ENCODE data around the gene CARS2.

Gene CARS2

DNA sequence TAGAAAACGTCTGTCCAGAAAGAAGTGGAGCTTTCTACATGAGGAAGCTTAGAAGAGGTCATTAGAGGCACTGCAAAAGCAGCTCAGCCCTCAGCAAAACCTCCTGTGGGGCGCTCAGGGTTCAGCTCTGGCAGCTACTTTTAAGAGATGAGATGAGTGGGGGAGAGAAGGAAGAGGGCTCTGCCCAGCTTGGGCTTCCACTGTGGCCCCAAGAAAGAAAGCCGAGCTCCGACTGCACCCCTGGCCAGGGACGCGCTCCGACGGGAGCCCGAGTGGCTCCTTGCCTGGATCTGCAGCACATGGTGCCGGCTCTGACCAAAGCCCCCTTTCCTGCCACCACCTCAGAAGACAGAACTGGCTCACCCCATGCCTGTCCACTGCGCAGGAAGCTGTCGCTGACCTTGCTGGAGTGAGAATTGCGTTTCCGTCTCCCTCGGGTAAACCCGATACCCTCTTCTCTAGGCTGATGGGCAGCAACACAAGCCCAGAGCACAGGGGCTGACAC is 54.1 kb downstream of the CARS2 start:
- DNase-seq = no peak

GRCh38 chr13:110651271-110651670 is 54.6 kb downstream of the CARS2 start:
- DNase-seq = no peak

GRCh38 chr13:110650436-110650835 is 55.5 kb downstream of the CARS2 start:
- no peak for DNase-seq

GRCh38 chr13:110649551-110649950 is 56.4 kb downstream of the CARS2 start:
- no peak for DNase-seq

- no peak for DNase-seq
These were observed 57.0 kb downstream of the CARS2 start for GRCh38 chr13:110648848-110649421.

DNA sequence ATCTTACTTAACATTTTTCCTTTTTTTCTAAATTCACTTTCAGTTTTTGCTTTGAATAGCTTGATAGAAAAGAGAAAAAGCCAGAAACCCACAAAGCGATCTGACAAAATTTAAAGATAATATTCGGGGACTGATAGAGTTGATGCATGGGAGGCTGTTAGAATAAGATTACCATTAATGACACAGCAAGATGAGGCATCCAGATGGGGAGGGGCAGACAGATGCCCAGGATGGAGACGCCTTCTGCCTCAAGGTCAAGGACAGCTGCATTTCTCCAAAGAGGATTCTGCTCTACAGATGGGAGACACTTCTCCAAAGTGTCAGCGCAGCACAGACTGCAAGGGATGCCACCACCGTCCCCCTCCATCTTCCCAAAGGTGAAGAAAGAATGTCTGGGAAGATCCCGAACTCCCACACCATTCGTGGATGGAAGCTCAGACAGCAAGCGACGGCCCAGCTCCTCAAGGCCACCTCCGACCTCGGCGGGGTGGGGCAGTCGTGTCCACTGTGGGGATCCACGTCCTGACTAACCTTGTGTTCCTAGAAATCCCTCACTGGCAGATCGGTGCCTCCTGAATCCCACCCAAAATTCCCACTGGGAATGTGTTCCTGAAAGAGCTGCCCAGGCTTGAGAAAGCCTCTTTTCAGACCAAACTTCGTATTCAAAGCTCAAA is 57.6 kb downstream of the CARS2 start:
- DNase-seq = no peak

DNA sequence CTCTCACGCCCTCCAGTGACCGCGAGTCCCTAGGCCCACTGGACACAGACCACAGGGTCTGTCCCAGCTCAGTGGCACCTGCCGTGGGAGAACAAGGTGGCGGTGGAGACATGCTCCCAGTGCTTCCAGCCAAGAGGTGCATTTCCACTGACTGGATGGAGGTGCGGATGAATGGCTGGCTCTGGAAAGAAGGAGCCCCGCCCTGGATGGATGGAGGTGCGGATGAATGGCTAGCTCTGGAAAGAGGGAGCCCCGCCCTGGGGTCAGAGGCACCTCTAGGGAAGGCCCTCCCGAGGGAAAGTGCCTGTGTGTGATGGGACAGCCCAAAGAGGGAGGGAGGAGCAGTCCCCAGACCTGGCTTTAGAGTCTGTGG is 58.6 kb downstream of the CARS2 start:
- no peak for DNase-seq

- no peak for DNase-seq
These were observed 59.2 kb downstream of the CARS2 start for GRCh38 chr13:110646442-110647364.

DNA sequence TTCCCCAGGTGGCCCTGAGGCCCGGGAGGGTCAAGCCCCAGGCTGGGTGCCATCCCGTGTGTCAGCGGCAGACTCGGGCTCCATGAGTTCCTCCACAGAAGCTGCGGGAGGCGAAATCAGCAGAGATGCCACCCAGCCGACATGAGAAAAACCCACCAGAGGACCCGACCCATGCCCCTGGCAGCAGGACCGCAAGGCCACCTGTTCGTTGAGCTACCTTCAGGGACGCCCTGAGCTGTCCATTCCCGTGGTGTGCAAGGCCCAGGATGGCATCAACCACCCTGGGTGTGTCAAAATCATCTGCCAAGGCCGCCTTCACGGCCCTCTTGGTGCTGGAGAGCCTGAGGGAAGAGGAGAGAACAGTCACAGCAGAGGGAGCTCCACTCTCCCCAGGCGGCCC is 60.2 kb downstream of the CARS2 start:
- DNase-seq = no peak

- DNase-seq = peak; percentile 64 to 74 (median 67)
These were observed 60.9 kb downstream of the CARS2 start for GRCh38 chr13:110644892-110645521.

DNA sequence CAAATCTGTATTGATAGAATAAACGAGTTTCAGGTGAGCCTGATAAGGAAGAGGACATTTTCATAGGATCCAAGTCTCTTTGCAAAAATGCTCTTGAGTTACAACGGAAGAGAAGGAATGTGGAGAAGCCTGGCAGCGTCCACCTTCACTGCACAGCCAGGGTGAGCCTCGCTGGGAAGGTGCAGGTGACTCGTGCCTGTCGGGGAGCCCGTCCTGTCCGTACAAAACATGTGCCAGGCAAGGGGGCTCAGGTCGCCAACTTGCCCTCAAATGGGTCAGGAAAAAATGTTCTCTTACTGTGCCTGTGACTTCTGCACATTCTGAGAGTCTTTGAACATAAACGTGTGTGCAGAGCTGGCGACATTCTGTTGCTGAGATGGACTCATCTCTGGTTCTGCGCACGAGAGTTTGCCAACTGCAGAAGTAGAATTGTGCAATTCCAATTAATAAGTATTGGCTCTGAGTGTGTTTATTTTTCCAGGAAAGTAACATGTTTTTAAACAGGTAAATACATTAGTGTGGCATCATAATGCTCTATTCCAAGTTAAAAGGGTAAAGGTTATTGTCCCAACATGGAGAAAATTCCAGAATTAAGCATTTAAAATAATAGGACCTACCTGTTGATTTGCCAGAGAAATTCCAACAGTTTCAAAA is 62.0 kb downstream of the CARS2 start:
- no peak for DNase-seq

DNA sequence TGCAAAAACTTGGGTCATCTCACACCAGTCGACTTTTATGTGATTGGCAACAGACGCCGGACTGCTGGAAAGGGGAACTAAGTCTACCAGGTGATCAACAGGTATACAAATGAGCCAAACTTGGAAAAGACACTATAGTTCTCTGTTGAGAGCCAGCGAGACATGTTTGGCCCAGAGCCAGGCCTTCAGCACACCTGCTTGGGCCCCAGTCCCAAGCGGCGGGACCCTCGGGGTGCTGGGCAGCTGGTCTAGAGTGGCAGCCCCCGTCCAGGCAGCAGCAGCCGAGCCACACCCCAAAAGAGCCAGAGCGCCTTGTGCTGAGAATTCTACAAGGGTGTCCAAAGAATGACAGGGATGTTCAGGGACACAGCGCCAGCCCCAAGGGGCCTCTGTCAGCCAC is 62.6 kb downstream of the CARS2 start:
- DNase-seq = no peak

DNA sequence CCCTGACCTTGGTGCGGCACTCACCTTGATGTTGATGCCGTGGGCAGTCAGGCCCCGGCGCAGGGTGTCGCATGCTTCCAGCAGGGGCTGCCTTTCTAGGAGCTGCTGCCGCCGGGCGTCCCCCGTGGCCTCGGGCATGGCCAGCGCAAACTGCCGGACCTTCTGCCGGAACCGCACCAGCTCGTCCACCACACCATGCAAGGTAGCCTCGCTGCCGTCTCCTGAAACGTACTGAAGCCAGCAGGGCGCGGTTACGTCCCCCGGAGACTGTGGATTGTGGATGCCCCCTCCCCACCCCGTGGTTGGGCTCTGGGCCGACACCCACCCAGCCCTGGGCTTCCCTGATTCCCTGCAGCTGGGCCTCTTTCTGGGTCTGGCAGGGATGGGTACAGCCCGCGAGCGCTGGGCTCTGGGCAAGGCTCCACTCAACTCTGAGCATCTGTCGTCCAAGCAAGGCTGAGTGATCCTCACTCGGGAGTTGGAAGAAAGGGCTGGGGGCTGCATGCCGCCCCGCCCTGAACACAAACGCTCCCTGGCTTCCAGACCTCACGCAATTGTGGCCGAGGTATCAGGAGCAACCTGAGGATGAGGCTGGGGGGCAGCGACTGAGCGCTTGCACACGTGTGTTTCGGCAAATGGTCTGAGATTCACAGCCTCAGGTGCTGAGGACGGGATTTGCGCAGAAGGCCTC is 63.5 kb downstream of the CARS2 start:
- DNase-seq = no peak

- DNase-seq = no peak
These were observed 64.6 kb downstream of the CARS2 start for GRCh38 chr13:110641055-110642015.

DNA sequence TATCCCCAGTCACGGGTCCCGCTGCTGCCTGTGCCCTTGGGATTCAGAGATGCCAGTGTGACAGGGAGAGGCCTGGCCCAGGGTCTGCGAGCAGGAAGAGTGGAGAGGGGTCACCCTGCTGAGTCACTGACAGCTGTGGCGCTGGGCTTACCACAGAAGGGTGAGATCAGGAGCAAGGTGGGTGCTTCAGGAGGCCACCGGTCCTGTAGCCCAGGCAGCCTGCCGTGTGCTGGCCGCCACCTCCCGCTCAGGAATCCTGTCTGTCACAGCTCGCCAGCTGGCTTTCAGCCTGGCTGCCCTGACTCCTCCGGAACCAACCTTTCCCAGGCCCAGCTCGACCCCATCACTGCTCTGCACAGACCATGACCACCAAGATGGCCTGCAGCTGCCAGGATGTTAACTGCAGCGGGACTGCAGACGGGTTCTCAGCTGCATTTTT is 65.3 kb downstream of the CARS2 start:
- DNase-seq = no peak

DNA sequence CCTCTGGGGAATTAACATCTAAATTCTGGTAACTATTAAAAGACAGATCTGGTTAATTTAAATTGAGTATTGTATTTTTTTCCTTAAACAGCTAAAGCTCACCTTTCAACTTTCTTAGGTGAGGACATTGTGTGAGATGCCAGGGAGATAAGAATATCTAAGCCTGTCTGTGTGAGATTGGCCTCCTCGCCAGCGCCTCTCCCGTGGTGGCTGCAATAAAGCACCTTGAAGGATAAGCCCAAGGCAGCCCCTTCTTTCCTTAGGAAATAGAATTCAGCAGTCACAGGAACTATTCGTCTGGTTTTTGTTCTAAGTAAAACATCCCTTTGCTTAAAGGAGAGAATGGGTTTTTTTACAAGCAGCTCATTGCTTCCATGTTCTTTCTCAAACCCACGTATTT is 66.0 kb downstream of the CARS2 start:
- DNase-seq = no peak

- DNase-seq = no peak
These were observed 66.8 kb downstream of the CARS2 start for GRCh38 chr13:110638814-110639806.

DNA sequence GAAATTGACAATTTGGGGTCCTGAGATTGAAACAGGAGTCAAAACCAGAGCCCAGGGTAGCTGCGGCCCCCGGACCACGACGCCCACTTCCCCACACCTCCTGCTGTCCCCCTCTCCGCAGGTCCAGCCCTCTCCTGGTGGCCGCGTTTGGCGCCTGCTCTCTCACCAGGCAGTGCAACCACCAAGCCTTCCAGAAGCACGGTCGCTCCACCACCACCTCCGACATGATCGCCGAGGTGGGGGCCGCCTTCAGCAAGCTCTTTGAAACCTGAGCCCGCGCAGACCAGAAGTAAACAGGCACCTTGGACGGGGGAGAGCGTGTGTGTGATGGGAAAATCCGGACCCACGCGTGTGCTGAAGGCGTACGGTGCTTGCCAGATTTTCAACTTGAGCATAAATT is 67.7 kb downstream of the CARS2 start:
- no peak for DNase-seq

DNA sequence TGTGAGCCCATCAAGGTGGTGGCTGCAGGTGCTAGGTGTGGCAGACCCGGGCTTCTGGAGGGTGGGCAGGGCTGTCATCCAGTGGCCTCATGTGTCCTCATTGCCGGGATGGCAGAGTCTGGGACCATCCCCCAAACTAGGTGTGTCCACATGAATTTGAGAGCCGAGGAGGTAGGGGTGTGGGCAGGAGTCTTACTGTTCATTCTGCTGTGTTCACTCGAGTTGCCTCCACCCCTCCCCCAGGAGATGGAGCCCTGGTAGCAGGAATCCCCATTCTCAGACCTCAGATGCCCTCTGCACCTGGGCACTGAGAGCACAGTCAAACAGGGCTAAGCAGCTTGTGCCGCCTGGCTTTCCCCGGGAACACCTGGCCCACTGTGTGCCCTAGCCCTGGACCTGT is 68.2 kb downstream of the CARS2 start:
- DNase-seq = no peak

DNA sequence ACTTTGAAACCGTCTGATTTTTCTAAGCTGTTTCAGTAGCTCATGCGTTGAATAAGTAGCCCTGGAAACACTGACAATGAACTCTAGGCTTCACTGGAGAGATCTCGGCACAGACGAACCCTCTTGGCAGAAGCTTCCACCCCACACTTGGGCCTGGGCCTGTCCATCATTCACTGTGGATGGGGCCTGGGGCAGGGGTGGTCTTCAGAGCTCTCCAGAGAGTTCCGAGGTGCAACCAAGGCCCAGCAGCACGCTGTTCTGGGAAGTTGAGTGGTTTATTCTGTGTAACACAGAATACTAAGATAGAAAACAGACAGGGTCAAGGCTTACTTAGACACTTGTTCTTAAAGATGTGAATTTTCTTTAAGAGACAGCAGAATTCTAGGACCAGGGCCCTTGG is 68.6 kb downstream of the CARS2 start:
- no peak for DNase-seq
